Progenitor cell of endocrine pancreas (in vitro differentiated cells): ENCODE measurements around the gene ROBO2. TPM values are rescaled to one million over a fixed set of nuclear protein-coding genes. Genes with fewer than 3 reads are reported as not detected.

ENCODE experiments used
- DNase-seq: peaks from one replicate; pipeline ENCODE4 v3.0.0; 2021; ENCODE audit warnings: low spot score; ENCODE audit not compliant: unreplicated experiment
- H3K27ac Mint-ChIP-seq: 2 replicates; pipeline ENCODE4 v1.8.0; 2021; ENCODE audit warnings: mild to moderate bottlenecking, moderate library complexity, mixed read lengths
- H3K27me3 Mint-ChIP-seq: 2 replicates; pipeline ENCODE4 v1.8.0; 2021; ENCODE audit warnings: mixed read lengths
- H3K36me3 Mint-ChIP-seq: 2 replicates; pipeline ENCODE4 v1.8.0; 2022; ENCODE audit warnings: mixed read lengths; ENCODE audit not compliant: insufficient read depth
- H3K4me1 Mint-ChIP-seq: 2 replicates; pipeline ENCODE4 v1.8.0; 2021; ENCODE audit warnings: low read depth, mixed read lengths
- H3K4me3 Mint-ChIP-seq: 2 replicates; pipeline ENCODE4 v1.8.0; 2021; ENCODE audit warnings: low read depth, mild to moderate bottlenecking, moderate library complexity, mixed read lengths
- H3K9me3 Mint-ChIP-seq: 2 replicates; pipeline ENCODE4 v1.8.0; 2021; ENCODE audit warnings: low read depth, mixed read lengths
- total RNA-seq: library from RNA; stranded (reverse); gene quantifications from 2 replicates; pipeline ENCODE4 v1.2.1, GENCODE V29; 2021
- TF ChIP-seq, protein P1 (sequence below): fragments of 200-600 bp; sonication (generic); IDR thresholded peaks from one replicate; pipeline ENCODE4 v1.5.0; 2021; ENCODE audit warnings: antibody characterized with exemption, mild to moderate bottlenecking; ENCODE audit not compliant: unreplicated experiment

The ROBO2 gene
- total RNA-seq, 1 donor from 2014 or later = 75.2 TPM

DNA sequence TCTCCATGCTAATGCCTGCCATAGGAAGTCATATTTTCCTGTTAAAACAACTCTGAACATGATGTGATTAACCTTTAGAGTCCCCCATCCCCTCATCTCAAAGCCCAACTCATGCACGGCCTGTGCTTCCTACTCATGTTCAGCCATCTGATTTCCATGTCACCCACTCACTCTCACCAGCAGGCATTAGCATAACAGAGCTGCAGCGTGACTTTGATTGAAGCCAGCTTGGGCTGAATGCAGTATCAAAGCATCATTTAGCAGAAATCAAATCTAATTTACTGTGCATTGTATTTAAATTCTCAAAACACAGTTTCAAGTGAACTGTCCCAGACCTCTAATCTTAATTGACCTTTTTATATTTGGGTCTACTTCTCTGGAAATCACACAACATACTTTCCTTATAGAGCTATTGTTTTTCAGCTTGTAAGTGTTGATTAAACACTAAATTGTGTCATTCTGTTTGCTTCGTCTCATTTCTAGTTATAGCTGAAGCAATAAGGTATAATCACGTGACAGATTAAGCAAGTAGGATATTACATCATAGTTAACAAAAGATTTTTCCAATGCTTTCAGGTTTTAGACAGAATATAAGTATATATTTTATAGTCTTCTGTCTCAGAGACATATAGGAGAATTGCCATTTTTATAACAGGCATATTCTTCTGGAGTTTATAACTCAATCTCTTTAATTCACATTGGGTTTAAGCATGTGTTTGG, 501.5 kb downstream of the ROBO2 start:
- peaks cover 12% of the 10 kb centered on the region for H3K36me3 Mint-ChIP-seq
- no peaks in the 10 kb centered on the region for H3K27me3 Mint-ChIP-seq
- H3K27ac Mint-ChIP-seq = no peak overlapping the region
- no peak for DNase-seq
- H3K4me3 Mint-ChIP-seq = no peak overlapping the region
- TF ChIP-seq, protein P1, sequence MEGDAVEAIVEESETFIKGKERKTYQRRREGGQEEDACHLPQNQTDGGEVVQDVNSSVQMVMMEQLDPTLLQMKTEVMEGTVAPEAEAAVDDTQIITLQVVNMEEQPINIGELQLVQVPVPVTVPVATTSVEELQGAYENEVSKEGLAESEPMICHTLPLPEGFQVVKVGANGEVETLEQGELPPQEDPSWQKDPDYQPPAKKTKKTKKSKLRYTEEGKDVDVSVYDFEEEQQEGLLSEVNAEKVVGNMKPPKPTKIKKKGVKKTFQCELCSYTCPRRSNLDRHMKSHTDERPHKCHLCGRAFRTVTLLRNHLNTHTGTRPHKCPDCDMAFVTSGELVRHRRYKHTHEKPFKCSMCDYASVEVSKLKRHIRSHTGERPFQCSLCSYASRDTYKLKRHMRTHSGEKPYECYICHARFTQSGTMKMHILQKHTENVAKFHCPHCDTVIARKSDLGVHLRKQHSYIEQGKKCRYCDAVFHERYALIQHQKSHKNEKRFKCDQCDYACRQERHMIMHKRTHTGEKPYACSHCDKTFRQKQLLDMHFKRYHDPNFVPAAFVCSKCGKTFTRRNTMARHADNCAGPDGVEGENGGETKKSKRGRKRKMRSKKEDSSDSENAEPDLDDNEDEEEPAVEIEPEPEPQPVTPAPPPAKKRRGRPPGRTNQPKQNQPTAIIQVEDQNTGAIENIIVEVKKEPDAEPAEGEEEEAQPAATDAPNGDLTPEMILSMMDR = no peak
- peaks cover 15% of the 10 kb centered on the region for H3K4me1 Mint-ChIP-seq
- peaks cover 3% of the 10 kb centered on the region for H3K9me3 Mint-ChIP-seq

DNA sequence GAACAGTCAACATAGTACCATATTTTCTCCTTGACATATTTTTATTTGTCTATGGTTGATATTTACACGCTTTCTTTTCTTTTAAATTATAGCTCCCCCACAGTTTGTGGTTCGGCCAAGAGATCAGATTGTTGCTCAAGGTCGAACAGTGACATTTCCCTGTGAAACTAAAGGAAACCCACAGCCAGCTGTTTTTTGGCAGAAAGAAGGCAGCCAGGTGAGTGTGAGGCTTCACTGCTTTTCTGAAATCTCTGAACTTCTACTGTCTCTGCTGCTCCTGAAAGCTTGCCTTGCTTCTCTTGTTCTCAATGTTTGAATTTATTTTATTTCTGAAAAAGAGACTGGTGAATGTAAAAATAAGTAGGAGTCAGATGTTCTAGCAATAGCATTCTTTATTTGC, 506.3 kb downstream of the ROBO2 start:
- Mint-ChIP-seq H3K4me3 (no peak overlapping the region), H3K27ac (no peak overlapping the region), H3K9me3 (no peaks in the 10 kb centered on the region), H3K36me3 (peaks cover 4% of the 10 kb centered on the region), H3K4me1 (peaks cover 2% of the 10 kb centered on the region), H3K27me3 (no peaks in the 10 kb centered on the region)
- TF ChIP-seq, protein P1 = no peak
- no peak for DNase-seq

DNA sequence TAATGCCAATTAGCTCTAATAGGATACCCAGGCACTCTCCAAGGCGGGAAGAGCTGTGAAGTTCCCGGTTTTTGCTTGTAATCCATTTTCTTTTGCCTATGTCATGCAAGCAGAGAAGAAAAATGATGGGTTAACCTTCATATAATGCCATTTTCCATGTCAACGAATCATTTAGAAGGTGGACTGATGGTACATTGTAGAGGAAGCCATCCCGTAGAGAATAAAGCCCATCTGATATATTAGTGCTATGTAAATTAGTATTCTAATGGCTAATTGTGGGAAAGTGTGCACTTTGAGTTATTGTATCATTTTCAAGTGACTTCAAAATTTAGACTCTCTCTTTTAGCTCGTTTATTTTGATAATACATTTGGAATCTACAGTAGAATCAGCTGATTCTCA, 509.1 kb downstream of the ROBO2 start:
- no peak for DNase-seq
- Mint-ChIP-seq H3K27ac (no peak overlapping the region), H3K9me3 (peaks cover 4% of the 10 kb centered on the region), H3K36me3 (peaks cover 14% of the 10 kb centered on the region), H3K4me1 (peaks cover 6% of the 10 kb centered on the region), H3K4me3 (no peak overlapping the region), H3K27me3 (no peaks in the 10 kb centered on the region)
- TF ChIP-seq, protein P1 = no peak

DNA sequence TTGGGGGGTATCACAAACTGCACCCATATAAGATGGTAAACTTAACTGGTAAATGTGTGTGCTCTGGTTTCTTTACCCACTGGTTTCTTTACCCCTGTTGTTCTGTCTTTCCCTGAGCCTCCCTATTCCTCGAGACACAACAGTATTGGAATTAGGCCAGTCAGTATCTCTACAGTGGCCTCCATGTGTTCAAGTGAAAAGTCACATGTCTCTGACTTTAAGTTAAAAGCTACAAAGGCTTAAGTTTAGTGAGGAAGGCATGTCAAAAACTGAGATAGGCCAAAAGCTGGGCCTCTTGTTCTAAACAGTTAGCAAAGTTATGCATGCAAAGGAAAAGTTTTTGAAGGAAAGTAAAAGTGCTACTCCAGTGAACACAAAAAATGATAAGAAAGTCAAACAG, 513.3 kb downstream of the ROBO2 start:
- H3K4me3 Mint-ChIP-seq = no peak overlapping the region
- H3K9me3 Mint-ChIP-seq = peaks cover 7% of the 10 kb centered on the region
- peak overlapping the region; percentile 10 for H3K27ac Mint-ChIP-seq
- no peak for DNase-seq
- TF ChIP-seq, protein P1 = no peak
- peaks cover 5% of the 10 kb centered on the region for H3K4me1 Mint-ChIP-seq
- H3K36me3 Mint-ChIP-seq = peaks cover 19% of the 10 kb centered on the region
- H3K27me3 Mint-ChIP-seq = no peaks in the 10 kb centered on the region

DNA sequence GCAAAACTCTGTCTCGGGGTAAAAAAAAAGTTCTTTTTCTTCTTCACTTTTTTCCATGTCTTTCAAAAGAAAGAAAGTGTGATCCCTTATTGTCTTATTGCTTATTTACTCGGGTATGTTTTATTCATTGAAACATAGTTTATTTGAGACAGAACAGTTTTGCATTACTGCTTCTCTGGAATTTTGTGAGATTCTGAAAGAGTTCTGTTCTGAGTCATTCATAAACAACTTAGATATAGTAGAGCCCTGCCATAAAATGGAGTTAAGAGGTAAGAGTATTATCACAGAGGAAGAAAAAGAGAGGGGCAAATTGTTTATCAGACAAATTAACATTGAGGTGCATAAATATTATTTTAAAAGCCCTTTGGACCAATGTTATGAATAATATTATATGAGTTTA, 522.2 kb downstream of the ROBO2 start:
- TF ChIP-seq, protein P1 = no peak
- Mint-ChIP-seq H3K27me3 (no peaks in the 10 kb centered on the region), H3K27ac (no peak overlapping the region), H3K4me1 (no peaks in the 10 kb centered on the region), H3K4me3 (no peak overlapping the region), H3K9me3 (no peaks in the 10 kb centered on the region), H3K36me3 (peaks cover 7% of the 10 kb centered on the region)
- DNase-seq = no peak
